ENCODE measurements around the gene SIDT2. TPM values are rescaled to one million over a fixed set of nuclear protein-coding genes. Genes with fewer than 3 reads are reported as not detected.

The SIDT2 gene
- total RNA-seq, 1 experiment from 2014 or later: 37.0 TPM

GRCh38 chr11:117210620-117211019, 32.1 kb downstream of the SIDT2 start:
- H3K27me3 ChIP-seq (ENCODE audit: insufficient read depth, low read length): no peaks in the 10 kb centered on the region
- no peaks in the 10 kb centered on the region for H3K9me2 ChIP-seq (ENCODE audit: insufficient read depth)
- intact Hi-C loops (cut with micrococcal nuclease): no loop called here
- ChIA-PET RAD21 (ENCODE audit: low non-redundant PET in 1 of 2, low total read pairs in 2 of 2, uncharacterized antibody in 2 of 2, unreplicated experiment in 2 of 2) (no interaction called here), POLR2A (no interaction called here), CTCF (interaction anchor here (1.6 kb wide), 1 partner anchor 12 kb away, joined by 4 read pairs; no protein-coding TSS in a partner anchor)
- no peak overlapping the region for H3K27ac ChIP-seq (ENCODE audit: low read depth, low read length)
- no peak overlapping the region for H3K4me3 ChIP-seq (replicated peaks in 1 of 2; ENCODE audit: low read depth in 1 of 2, low read length in 2 of 2)
- no TSS peak for BruUV-seq (replicated peaks)
- H3K9ac ChIP-seq (ENCODE audit: low read length): no peak overlapping the region
- DNase-seq (ENCODE audit: low read depth, low spot score) (no peak), ATAC-seq (no peak)
- TF ChIP-seq ZBTB33 (IDR thresholded peaks at IDR 0.05; ENCODE audit: extremely low read depth, insufficient replicate concordance, low read length): no peak
- TF ChIP-seq JUND (IDR thresholded peaks at IDR 0.05): no peak
- no peak for TF ChIP-seq POLR2A (IDR thresholded peaks at IDR 0.05; ENCODE audit: borderline replicate concordance, extremely low read depth, insufficient read depth, insufficient read length)
- TF ChIP-seq EGR1 (IDR thresholded peaks at IDR 0.05; ENCODE audit: low read depth): no peak
- TF ChIP-seq ZNF274 (IDR thresholded peaks at IDR 0.05; ENCODE audit: low read depth, low read length): no peak
- TF ChIP-seq SP1 (IDR thresholded peaks at IDR 0.05; ENCODE audit: low read depth): no peak
- TF ChIP-seq EZH2phosphoT487 (IDR thresholded peaks at IDR 0.05; ENCODE audit: borderline replicate concordance): no peak
- no peak for TF ChIP-seq ZFX (IDR thresholded peaks at IDR 0.05)
- no peak for TF ChIP-seq TCF7L2 (IDR thresholded peaks at IDR 0.05; ENCODE audit: borderline replicate concordance, extremely low read depth, insufficient read depth, insufficient read length)
- TF ChIP-seq POLR2AphosphoS5 (IDR thresholded peaks at IDR 0.05; ENCODE audit: low read depth, low read length): no peak
- no peak for TF ChIP-seq REST (IDR thresholded peaks at IDR 0.05; ENCODE audit: low read depth)
- TF ChIP-seq CBX3 (IDR thresholded peaks at IDR 0.05; ENCODE audit: low read depth): no peak
- no peak for TF ChIP-seq SIN3A (IDR thresholded peaks at IDR 0.05; ENCODE audit: low read depth)
- no peak for TF ChIP-seq CTCF (IDR thresholded peaks at IDR 0.05 in 2 of 3, conservative IDR thresholded peaks at IDR 0.05 in 1 of 3; ENCODE audit: borderline replicate concordance in 1 of 3, insufficient read depth in 1 of 3, low read depth in 2 of 3, low read length in 2 of 3)
- peaks cover 4 to 7% of the 10 kb centered on the region in 2 experiments; a peak in 2 of 4 replicates for H3K36me3 ChIP-seq (ENCODE audit: control insufficient read depth in 1 of 2, insufficient read depth in 2 of 2, low read length in 2 of 2)
- no peaks in the 10 kb centered on the region for H3K79me2 ChIP-seq (ENCODE audit: insufficient read depth, low read length)
- H2AFZ ChIP-seq (ENCODE audit: low read depth, low read length, poor library complexity, severe bottlenecking): no peak overlapping the region
- no peaks in the 10 kb centered on the region for H4K20me1 ChIP-seq (ENCODE audit: insufficient read depth)
- no peak overlapping the region for H3K4me2 ChIP-seq (ENCODE audit: low read length)
- peaks cover 0 to 3% of the 10 kb centered on the region in 2 experiments; a peak in 1 of 4 replicates for H3K4me1 ChIP-seq (ENCODE audit: control insufficient read depth in 1 of 2, insufficient read depth in 2 of 2, low read length in 2 of 2)
- H3K9me3 ChIP-seq (ENCODE audit: control insufficient read depth in 1 of 2, insufficient read depth in 1 of 2, low read depth in 1 of 2, low read length in 2 of 2): no peaks in the 10 kb centered on the region
